Subcutaneous adipose tissue (tissue), 4 donors: ENCODE measurements around the gene SORCS3. TPM values are rescaled to one million over a fixed set of nuclear protein-coding genes. Genes with fewer than 3 reads are reported as not detected.

ENCODE experiments used
- CTCF ChIP-seq: fragments of 450-650 bp; IDR thresholded peaks from one replicate; pipeline ENCODE4 v1.5.1; 2016; ENCODE audit warnings: low read depth, mild to moderate bottlenecking, control low read depth, antibody characterized with exemption, moderate library complexity
- total RNA-seq, 4 donors: library from RNA; depleted of rRNA; stranded (reverse); fragments of >200 nt; gene quantifications; one replicate each; pipeline ENCODE4 v1.1.0, GENCODE V29; 2016

SORCS3 gene
- total RNA-seq, 4 donors from 2014 or later, result not detected

- TF ChIP-seq CTCF, result no peak
Measured at GRCh38 chr10:104910712-104911111, 269.6 kb downstream of the SORCS3 start.

GRCh38 chr10:104913390-104913789, 272.3 kb downstream of the SORCS3 start:
- no peak for TF ChIP-seq CTCF

GRCh38 chr10:104920476-104920875, 279.4 kb downstream of the SORCS3 start:
- TF ChIP-seq CTCF, result no peak

GRCh38 chr10:104921763-104922162, 280.7 kb downstream of the SORCS3 start:
- TF ChIP-seq CTCF, result no peak

- no peak for TF ChIP-seq CTCF
Measured at GRCh38 chr10:104922810-104923209, 281.7 kb downstream of the SORCS3 start.

- TF ChIP-seq CTCF, result no peak
Measured at GRCh38 chr10:104923501-104923900, 282.4 kb downstream of the SORCS3 start.

- no peak for TF ChIP-seq CTCF
Measured at GRCh38 chr10:104924101-104924795, 283.2 kb downstream of the SORCS3 start.
